Melanocyte of skin (primary cell): ENCODE data around the gene TEX36. TPM values are rescaled to one million over a fixed set of nuclear protein-coding genes. Genes with fewer than 3 reads are reported as not detected.

Source experiments
- total RNA-seq, 2 donors: library from RNA; depleted of rRNA; stranded (reverse); fragments of >200 nt; gene quantifications; 2 replicates each; pipeline ENCODE4 v1.2.3, GENCODE V29; 2012

The TEX36 gene, protein sequence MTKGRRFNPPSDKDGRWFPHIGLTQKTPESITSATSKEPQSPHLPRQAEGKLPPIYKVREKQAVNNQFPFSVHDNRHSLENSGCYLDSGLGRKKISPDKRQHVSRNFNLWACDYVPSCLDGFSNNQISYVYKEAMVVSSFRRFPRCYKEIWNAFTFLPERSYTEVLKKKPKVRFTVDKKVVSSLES
- not detected for total RNA-seq

DNA sequence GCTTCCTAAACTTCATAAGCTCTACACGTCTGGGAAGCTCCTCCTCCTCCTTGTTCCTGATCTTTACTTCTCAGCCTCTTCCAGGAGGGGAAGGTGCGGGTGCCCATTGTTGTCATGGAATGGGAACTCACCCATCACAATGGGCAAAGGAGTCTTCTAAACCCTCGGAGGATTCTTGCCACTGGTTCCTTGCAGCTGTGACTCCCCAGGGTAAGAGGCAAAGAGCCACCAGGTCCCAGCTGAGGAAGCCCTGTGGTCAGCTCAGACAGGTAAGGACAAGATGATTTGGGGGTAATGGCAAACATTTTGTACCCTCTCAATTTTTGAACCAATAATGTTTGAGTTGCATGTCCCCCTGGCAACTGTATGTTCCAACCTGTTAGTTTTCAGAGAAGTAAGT, at the start of gene TEX36:
TSS of gene TEX36 (minus strand) at position 101 of the 400 bp plus-strand sequence. CDS start 174 bp downstream, outside the sequence.

DNA sequence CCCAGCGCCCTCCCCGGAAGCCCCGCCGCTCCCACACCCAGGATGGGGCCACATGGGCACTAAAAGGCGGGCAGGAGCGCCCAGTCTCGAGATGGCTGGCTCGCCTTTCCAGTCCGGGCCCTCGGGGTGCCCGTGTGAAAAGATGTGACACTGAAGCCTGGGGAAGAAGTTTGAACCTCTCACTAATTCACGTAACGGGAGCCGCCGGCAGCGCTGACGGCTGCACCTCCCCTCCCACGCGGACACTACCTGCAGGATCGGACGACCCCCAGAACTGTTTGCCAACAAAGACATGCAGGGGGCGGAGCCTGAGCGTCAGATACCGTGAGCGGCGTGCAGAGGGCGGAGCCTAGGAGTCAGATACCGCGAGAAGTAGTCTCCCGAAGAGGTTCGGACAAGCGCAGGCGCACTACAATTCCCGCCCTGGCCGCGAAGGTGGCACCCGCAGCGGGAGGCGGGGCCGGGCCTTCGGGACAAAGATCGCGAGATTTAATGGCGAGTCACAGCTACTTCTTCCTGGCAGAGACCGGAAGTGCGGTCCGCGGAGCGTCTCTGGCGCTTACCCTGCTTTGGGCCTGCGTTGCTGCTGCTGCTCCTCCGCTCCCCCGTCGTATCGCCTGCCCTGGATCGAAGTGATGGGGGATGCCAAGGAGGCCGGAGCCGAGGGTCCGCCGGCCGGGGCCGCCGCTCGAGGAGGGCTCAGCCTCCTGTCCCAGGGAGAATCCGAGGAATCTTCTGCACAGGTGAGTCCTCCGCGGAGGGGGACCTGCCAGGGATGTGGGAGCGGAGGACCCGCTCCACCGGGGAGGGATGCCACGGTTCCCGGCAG, 36.4 kb upstream of the TEX36 start, which contains the start of gene EDRF1:
TSS of gene EDRF1 (plus strand) at position 537 of the 829 bp plus-strand sequence. CDS start at position 636, 99 bp downstream.

Other genes with a start within 250 kb of the TEX36 start
- gene EDRF1, start 36.5 kb upstream of the TEX36 start, total RNA-seq, result 10 to 100 TPM; 20.3 to 27.0 TPM
- gene MMP21, start 92.7 kb upstream of the TEX36 start, total RNA-seq, result under 1 TPM in 1 of 2 donors, not detected in 1; under 0.01 TPM
- 10 to 100 TPM; 91.9 to 94.6 TPM for gene UROS, start 140.1 kb upstream of the TEX36 start, total RNA-seq
- gene BCCIP, start 140.4 kb upstream of the TEX36 start, total RNA-seq, result 10 to 100 TPM; 28.2 to 50.3 TPM
- gene DHX32, start 198.1 kb upstream of the TEX36 start, total RNA-seq, result 10 to 100 TPM; 33.0 to 51.0 TPM
- 1 to 10 TPM in 1 of 2 donors, under 1 TPM in 1; 0.67 to 1.4 TPM for gene FANK1, start 213.4 kb upstream of the TEX36 start, total RNA-seq